Endothelial cell of umbilical vein (primary cell): ENCODE measurements around the gene CRKL. TPM values are rescaled to one million over a fixed set of nuclear protein-coding genes. Genes with fewer than 3 reads are reported as not detected.

Source experiments
- BruUV-seq: library from RNA; stranded (reverse); fragments of 400-500 nt; replicated peaks from 2 replicates; lab custom pipeline; 2021; lab: Mats Ljungman, UMichigan
- CTCF ChIA-PET: fragments of 300-600, 350-600 bp; sonication (Branson Sonifier 250); formaldehyde crosslinking; loops from one replicate; lab custom pipeline; 2021; ENCODE audit warnings: antibody characterized with exemption, inconsistent platforms; lab: Charles Lee
- POLR2A ChIA-PET: fragments of 300-600, 350-600 bp; sonication (Branson Sonifier 250); formaldehyde crosslinking; loops from one replicate; lab custom pipeline; 2021; ENCODE audit warnings: antibody characterized with exemption, inconsistent platforms; lab: Charles Lee
- DNase-seq: peaks from one replicate; pipeline ENCODE4 v3.0.0-alpha.2; 2011; ENCODE audit warnings: low read depth, low spot score
- FAIRE-seq: peaks from 2 replicates; lab custom pipeline; 2011; peaks lifted over from hg19 to GRCh38; lab: Jason Lieb, UNC
- H2AFZ ChIP-seq: 2 replicates; pipeline ENCODE4 v1.6.0; 2012; ENCODE audit warnings: low read depth, low read length, control low read depth, inconsistent platforms
- H3K27ac ChIP-seq: 2 replicates; pipeline ENCODE4 v1.5.1; 2011; ENCODE audit warnings: low read depth, mild to moderate bottlenecking, control low read depth, low read length, moderate library complexity; ENCODE audit not compliant: insufficient read depth
- H3K27me3 ChIP-seq, 2 experiments: 2 replicates each; pipeline versions ENCODE4 v1.6.0 to v1.6.1; 2011; ENCODE audit warnings: low read length in 2 of 2, mixed read lengths in 1 of 2; ENCODE audit not compliant: control insufficient read depth in 2 of 2, insufficient read depth in 2 of 2
- H3K36me3 ChIP-seq, 2 experiments: 2 replicates in 1 of 2; 3 replicates in 1 of 2; pipeline ENCODE4 v1.5.1; 2011; ENCODE audit warnings: low read length in 2 of 2, mild to moderate bottlenecking in 1 of 2, moderate library complexity in 1 of 2; ENCODE audit not compliant: control insufficient read depth in 2 of 2, insufficient read depth in 2 of 2; ENCODE audit errors: extremely low read depth in 1 of 2
- H3K4me1 ChIP-seq: 3 replicates; pipeline ENCODE4 v1.5.1; 2011; ENCODE audit warnings: mild to moderate bottlenecking, low read length; ENCODE audit not compliant: control insufficient read depth, insufficient read depth; ENCODE audit errors: extremely low read depth
- H3K4me2 ChIP-seq: 2 replicates; pipeline ENCODE4 v1.6.1; 2011; ENCODE audit warnings: low read length, control low read depth, mixed read lengths; ENCODE audit not compliant: insufficient read depth
- H3K4me3 ChIP-seq, 3 experiments: fragments of 200-600 bp in 1 of 3; sonication (generic), shearing (Covaris generic) in 1 of 3; replicated peaks in 1 of 3; 2 replicates each; pipeline ENCODE4 v1.5.1; 2011 to 2016; ENCODE audit warnings: control low read depth in 3 of 3, low read length in 3 of 3, mild to moderate bottlenecking in 2 of 3, inconsistent platforms in 1 of 3, low read depth in 1 of 3, moderate library complexity in 1 of 3; ENCODE audit not compliant: insufficient read depth in 1 of 3
- H3K79me2 ChIP-seq: 2 replicates; pipeline ENCODE4 v1.6.0; 2012; ENCODE audit warnings: low read length, inconsistent platforms; ENCODE audit not compliant: control insufficient read depth, insufficient read depth
- H3K9ac ChIP-seq: replicated peaks from 2 replicates; pipeline ENCODE3; 2011; ENCODE audit warnings: low read length, control low read depth; ENCODE audit not compliant: insufficient read depth; ENCODE audit errors: extremely low read depth
- H3K9me1 ChIP-seq: replicated peaks from 3 replicates; pipeline ENCODE4 v1.6.0; 2011; ENCODE audit warnings: mild to moderate bottlenecking, low read length; ENCODE audit not compliant: control insufficient read depth, insufficient read depth; ENCODE audit errors: extremely low read depth
- H3K9me3 ChIP-seq: replicated peaks from 2 replicates; pipeline ENCODE4 v1.5.1; 2012; ENCODE audit warnings: low read length, inconsistent platforms; ENCODE audit not compliant: control insufficient read depth, insufficient read depth
- H4K20me1 ChIP-seq: replicated peaks from 2 replicates; pipeline ENCODE3; 2011; ENCODE audit warnings: mild to moderate bottlenecking, low read length; ENCODE audit not compliant: control insufficient read depth, insufficient read depth; ENCODE audit errors: extremely low read depth
- CTCF ChIP-seq, 2 donors: IDR thresholded peaks; 1 replicate in 1 of 2; 2 replicates in 1 of 2; pipeline ENCODE4 v1.5.1; 2011; ENCODE audit warnings: low read length in 2 of 2, mild to moderate bottlenecking in 2 of 2, moderate library complexity in 2 of 2, control low read depth in 1 of 2, inconsistent platforms in 1 of 2, low read depth in 1 of 2; ENCODE audit not compliant: insufficient read depth in 1 of 2; ENCODE audit errors: extremely low read depth in 1 of 2
- EZH2 ChIP-seq: IDR thresholded peaks from 2 replicates; pipeline ENCODE4 v1.6.1; 2012; ENCODE audit warnings: borderline replicate concordance, low read depth, mild to moderate bottlenecking, moderate library complexity, low read length, inconsistent platforms; ENCODE audit not compliant: severe bottlenecking
- FOS ChIP-seq: IDR thresholded peaks from 2 replicates; pipeline ENCODE4 v1.6.1; 2011; ENCODE audit warnings: mild to moderate bottlenecking, low read length, moderate library complexity, borderline replicate concordance; ENCODE audit not compliant: insufficient read depth
- JUN ChIP-seq: IDR thresholded peaks from 2 replicates; pipeline ENCODE4 v1.6.1; 2011; ENCODE audit warnings: borderline replicate concordance, low read depth; ENCODE audit not compliant: insufficient read length, insufficient read depth
- MYC ChIP-seq: IDR thresholded peaks from one replicate; pipeline ENCODE4 v1.6.1; 2011; ENCODE audit warnings: mild to moderate bottlenecking, low read depth, low read length
- dilution Hi-C: fragments of 300-500 bp; cut with MboI; formaldehyde crosslinking; loops from one replicate; pipeline ENCODE4 v1.15.0; 2019; ENCODE audit warnings: low sequenced_read_pairs; ENCODE audit not compliant: extremely low pct_ligation_motif_present
- intact Hi-C: fragments of 100-400 bp; cut with micrococcal nuclease; formaldehyde crosslinking; loops from one replicate; pipeline ENCODE4 v1.10.0; 2022
- polyA plus RNA-seq, 4 experiments: library from polyadenylated mRNA; depleted of rRNA in 3 of 4; stranded (reverse) in 3 of 4; unstranded in 1 of 4; fragments of >200 nt; gene quantifications; 2 replicates each; pipeline versions ENCODE4 v1.2.1 to v1.2.3, GENCODE V29; 2011 to 2012; ENCODE audit warnings: missing spikeins in 1 of 4
- total RNA-seq: library from RNA; stranded (reverse); gene quantifications from 2 replicates; pipeline ENCODE4 v1.2.3, GENCODE V29; 2021

The CRKL gene
- total and polyA plus RNA-seq, 2 donors (not counting 3 experiments of a cell fraction or from before 2014, with no cell fraction given) = 18.0 to 50.6 TPM

GRCh38 chr22:20973634-20974286, 56.6 kb downstream of the CRKL start:
- Histone ChIP-seq H3K79me2 (no peaks in the 10 kb centered on the region), H3K36me3 (no peaks in the 10 kb centered on the region), H3K9ac (no peak overlapping the region), H3K9me3 (peaks cover 3% of the 10 kb centered on the region), H4K20me1 (no peaks in the 10 kb centered on the region), H3K4me1 (peaks cover 2% of the 10 kb centered on the region), H2AFZ (no peak overlapping the region), H3K4me3 (no peak overlapping the region), H3K27me3 (no peaks in the 10 kb centered on the region), H3K27ac (no peak overlapping the region), H3K4me2 (no peak overlapping the region), H3K9me1 (no peaks in the 10 kb centered on the region)
- no peak for TF ChIP-seq JUN
- no peak for TF ChIP-seq EZH2
- TF ChIP-seq CTCF (IDR thresholded peaks at IDR 0.05; ENCODE audit: extremely low read depth in 1 of 2, insufficient read depth in 1 of 2, low read depth in 1 of 2, low read length in 2 of 2) = no peak
- no peak for TF ChIP-seq MYC
- no peak for TF ChIP-seq FOS
- no TSS peak for BruUV-seq
- CTCF ChIA-PET = interaction anchor here (1.4 to 2.8 kb wide), 3 partner anchors 8 to 88 kb away, joined by 5 to 13 read pairs (median 6); partner anchors contain the start of gene LZTR1
- FAIRE-seq = no peak
- POLR2A ChIA-PET = no interaction called here
- intact Hi-C loops = no loop called here
- no peak for DNase-seq
- dilution Hi-C loops = no loop called here
